DLD1 (cell line): ENCODE measurements around the gene LRCH1.

Source experiments
- in situ Hi-C: cut with HindIII; loops from 2 replicates; pipeline ENCODE4 v1.10.0; 2017; ENCODE audit warnings: low sequenced_read_pairs

The LRCH1 gene

DNA sequence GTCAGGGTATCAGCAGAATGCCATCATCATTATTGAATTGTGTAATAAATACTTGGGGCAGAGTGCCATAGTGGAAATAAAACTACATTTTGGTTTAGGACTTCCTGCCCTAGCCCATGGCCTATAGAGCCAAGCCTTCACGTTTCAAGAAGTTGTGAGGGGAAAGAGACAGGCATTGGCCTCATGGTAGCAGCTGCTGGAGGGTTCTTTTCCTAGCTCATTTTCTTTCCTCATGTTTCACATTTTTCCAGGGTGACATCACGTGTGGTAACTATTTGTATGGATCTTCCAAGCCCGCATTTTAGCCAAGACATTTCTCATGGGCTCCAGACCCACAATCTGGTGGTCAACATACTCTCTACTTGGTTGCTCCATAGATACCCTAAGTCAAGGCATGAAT lies 80.4 kb downstream of the LRCH1 start:
- in situ Hi-C loops: no loop called here

DNA sequence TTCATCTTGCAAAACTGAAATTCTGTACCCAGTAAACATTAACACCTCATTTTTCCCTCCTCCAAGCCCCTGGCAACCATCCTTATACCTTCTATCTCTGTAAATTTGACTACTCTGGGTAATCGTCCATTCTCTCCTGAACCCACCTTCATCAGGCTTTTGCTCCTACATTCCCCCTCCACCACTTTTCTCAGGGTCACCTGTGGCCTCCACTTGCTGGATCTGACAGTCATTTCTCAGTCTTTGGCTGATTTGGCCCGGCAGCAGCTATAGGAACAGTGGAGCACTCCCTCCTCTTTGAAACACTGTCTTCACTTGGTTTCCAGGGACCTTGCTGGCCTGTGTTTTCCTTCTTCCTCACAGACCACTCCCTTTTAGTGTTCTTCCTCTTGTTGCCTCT lies 83.5 kb downstream of the LRCH1 start:
- in situ Hi-C loops: no loop called here

DNA sequence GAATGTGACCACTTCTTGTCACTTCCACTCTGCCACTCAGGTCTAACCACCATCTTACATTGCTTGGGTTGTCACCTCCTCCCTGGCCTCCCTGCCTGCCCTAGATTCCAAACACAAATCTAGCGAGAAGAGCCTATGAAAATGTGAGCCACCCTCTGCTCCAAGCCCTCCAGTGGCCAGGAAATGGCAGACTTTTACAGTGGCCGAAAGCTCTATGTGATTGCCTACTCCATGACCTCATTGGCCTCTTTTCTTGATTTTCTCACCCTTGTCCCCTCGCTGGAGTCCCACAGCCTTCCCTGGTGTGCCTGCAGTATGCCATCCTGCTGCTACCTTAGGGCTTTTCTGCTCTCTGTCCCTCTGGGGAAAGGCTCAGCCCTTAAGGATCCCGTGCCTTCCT lies 84.2 kb downstream of the LRCH1 start:
- in situ Hi-C loops: no loop called here

DNA sequence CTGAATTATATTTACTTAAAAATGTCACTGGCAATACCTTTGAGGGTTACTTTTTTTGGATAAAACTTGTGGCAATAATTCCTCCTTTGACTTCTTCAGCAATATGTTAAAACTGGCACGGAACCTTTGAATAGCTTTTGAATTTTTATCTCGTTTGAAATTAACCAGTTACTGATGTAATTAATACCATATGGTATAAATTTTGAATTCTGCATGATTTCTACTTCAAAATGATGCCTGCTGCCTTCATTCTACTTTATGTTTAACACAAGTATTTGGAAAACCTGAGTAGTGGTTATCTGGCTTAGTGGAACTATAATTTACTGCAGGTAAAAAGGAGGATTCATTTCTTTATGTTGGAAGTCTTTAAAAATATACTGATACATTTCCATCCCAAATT lies 85.3 kb downstream of the LRCH1 start:
- in situ Hi-C loops: no loop called here

DNA sequence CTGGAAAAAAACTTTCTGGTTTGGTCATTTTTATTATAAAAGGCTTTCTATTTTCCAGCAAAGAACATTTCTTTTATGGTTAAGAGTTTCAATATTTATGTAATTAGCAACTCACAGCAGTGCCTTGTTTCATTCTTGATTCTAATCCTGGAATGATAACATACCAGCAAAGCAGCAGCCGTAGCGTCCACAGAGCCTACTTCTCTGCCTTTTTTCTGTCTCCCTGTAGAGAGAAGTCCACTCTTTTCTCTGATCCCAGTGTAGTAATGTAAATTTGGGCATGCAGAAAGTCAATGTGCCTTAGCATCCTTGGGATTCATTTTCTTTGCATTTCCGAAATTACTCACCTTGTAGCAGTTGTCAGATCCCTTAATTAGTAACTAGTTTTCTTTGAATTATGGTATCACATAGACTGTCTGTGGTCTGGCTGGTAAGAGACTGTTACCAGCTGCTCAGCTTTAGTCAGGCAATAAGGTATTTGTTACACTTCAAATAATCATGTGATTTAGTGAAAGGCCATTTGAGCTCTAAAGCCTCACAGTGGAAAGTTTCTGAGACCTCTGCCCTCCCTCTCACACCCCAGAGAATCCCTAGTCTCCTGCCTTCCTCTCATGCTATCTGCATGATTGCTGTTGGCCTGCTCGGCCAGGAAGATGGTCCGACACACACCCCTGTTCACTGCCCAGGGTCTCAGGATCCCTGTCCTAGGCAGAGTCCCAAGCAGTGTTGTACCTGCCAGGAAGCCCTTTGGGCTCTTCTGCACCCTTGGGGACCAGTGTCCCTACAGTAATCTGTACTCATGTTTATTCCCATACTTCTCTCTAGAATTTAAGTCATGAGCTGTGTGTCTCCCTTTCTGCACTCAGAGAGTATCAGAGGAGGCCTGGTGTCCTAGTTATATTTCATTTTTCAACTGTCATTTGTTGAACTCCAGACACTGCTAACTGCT lies 86.3 kb downstream of the LRCH1 start:
- in situ Hi-C loops: no loop called here

DNA sequence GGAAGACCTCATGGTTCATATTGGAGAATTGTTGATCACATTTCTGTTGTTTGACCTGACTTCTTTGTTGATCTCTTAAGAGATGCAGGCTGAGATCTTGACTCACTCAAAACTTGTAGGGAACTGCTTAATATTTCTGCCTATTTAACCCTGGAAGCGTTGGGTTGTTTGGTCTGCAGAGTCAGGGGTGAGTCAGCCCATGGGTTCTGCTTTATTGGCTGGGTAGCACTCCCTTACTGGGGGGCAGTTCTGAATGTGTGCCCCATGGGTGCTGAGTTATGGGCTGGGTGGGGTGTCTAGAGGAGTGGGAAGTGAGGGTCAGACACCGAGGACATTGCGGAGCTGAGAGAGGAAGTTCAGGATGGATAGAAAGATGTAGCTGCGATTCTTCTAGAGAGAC lies 87.9 kb downstream of the LRCH1 start:
- in situ Hi-C loops: no loop called here

DNA sequence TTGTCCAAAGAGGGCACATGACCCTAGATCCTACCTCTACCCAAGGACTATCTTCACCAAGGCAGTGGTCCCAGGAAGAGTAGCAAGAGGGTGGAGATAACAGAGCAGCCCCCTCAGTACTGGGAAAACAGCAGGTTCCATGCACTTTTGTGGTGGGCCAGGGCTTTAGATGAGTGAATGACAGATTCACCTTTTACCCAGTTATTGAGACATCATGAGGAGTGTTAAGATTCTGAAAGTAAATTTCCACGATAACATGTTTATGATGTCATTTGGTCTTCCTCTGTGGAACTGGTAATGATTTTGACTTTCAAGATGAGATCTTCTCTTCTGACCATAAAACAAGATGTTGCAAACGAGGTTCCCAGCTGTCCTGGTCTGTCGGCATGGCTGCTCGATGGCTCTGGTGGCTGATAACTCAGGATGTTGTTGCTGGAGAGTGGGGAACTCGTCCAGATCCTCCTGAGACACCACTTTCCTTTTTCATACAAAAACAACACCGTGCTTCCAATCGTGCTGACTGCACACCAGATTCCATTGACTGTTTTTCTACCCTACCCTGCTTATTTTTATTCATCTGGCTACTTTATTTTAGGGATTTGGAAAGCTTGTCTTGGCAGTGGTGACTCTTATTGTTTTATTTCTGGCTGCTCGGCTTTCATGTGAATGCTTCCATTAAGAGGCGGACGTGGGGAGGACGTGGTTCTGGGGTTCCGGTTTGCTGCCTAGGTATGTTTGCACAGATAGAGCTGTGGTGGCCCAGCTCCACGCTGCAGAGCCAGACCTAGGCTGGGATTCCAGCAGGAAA lies 88.5 kb downstream of the LRCH1 start:
- in situ Hi-C loops: no loop called here

DNA sequence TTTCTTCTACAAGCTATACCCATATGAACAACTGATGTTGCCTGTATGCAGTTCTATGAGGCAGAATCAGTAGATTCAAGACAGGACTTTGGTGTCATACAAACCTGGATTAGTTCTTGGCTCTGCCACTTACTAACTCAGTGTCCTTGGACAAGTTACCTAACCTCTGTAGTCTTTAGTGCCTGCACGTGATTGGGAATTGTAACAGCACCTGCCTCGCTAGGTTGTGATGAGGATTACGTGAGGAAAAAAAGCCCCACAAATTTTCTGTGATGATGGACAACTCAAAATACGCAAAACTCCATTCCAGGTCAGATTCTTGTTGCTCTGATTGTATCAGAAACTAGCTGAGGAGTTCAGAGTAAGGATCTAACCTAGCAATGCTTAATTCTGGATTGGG lies 89.3 kb downstream of the LRCH1 start:
- in situ Hi-C loops: no loop called here

DNA sequence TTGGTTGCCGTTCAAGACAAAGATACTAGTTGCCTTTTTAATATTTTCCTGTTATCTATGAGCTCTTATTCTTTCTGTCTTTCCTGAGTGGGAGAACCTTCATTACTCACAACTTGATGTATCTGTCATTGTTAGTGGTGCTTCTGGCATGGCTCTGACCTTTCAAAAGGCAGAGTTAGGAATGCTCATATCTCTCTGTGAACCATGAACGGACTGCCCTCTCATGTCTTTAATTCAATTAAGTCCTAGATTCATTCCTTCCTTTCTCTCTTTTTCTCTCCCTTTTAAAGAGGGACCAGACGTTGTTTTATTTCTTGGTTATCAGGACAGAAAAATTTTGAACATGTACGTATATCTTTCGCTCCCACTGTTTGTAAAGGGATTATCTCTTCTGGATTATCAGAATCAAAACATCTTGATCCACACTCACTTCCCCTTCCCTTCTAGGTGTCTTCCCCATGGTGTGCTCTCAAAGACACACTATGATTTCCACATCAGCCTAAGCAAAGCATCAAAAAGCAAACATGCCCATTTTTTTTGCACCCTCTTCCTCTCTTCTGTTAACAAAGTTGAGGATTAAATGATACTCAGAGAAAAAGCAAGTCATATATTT lies 90.3 kb downstream of the LRCH1 start:
- in situ Hi-C loops: no loop called here

DNA sequence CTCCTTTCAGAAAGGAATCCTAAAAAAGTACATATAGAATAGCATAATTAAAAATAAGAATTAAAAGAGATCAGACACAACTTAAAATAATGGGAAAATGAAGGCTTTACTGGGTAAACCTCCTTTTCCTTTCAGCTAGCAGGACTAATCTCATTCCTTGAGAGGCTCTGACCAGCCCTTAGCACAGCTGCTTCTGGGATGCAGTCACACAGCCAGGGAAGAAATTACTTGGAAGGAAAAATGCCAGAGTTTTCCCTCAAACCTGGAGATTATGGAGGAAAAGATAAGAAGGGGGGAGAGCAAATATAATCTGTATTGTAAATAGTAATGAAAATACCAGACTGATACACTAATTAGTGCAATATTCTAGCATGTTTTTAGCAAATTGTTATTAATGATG lies 91.8 kb downstream of the LRCH1 start:
- in situ Hi-C loops: no loop called here

DNA sequence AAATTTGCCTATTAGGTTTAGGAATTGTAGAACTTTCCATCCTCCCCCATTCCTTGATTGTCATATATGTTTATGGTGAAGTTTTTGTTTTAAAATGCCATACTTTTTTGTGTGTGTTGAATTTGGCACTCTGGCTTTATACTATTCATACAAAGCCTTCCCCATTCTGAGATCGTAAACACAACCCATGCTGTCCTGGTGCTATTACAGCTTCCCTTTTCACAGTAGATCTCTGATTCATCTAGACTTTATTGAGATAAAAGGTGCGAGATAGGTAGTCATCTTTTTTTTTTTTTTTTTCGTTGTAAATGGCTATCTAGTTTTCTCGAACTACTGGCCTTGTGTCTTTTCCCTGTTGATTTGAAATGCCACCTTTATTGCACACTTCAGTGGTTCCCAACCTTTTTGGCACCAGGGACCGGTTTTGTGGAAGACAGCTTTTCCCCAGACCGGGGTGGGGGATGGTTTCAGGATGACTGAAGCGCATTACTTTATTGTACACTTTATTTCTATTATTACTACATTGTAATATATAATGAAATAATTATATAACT lies 94.6 kb downstream of the LRCH1 start:
- in situ Hi-C loops: no loop called here

DNA sequence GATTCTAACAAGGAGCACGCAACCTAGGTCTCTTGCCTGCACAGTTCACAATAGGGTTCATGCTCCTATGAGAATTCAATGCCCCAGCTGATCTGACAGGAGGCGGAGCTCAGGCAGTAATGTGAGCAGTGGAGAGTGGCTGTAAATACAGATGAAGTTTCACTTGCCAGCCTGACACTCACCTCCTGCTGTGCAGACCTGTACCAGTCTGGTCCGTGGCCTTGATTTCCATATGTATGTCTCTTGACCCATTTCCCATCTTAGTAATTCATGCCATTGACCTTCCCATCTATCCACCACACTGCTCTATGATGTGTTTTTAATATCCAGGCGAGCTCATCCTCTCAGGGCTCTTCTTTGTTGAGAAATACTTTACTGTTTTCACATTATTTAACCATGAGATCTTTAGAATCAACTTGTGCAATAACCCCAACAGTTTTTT lies 95.2 kb downstream of the LRCH1 start:
- in situ Hi-C loops: no loop called here

DNA sequence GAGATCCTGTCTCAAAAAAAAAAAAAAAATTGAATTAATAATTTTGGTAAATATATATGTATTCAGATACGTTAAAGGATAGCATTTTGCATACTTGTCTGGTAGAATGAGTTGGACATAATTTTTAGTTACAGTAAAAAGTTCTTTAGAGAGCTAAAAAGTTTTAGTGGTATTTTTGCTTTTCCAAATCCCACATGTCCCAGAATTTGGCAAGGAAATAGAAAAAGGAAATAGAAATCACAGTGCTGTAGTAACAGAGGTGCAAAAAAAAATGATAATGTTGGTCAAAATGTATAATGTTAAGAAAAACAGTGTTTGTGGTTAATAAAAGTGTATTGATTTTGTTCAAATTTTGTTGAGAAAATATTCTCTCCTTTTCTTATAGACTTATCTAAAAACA lies 96.8 kb downstream of the LRCH1 start:
- in situ Hi-C loops: no loop called here

DNA sequence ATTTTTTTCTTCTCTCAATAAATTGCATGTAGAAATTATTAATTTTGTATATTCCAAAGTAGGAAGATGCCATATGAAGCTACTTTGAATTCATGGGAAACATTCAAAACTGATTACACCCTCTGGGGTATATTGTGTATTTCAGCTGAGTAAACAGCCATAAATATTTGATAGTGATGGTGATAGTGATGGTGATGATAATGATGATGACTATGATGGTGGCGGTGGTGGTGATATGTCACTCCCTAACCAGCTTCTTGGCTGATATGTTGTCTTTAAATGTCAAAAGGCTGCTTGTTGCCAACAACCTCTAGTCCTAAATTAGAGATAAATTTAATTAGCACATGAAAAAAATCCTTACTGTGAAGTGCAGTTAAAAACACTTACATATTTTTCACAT lies 102.0 kb downstream of the LRCH1 start:
- in situ Hi-C loops: no loop called here

DNA sequence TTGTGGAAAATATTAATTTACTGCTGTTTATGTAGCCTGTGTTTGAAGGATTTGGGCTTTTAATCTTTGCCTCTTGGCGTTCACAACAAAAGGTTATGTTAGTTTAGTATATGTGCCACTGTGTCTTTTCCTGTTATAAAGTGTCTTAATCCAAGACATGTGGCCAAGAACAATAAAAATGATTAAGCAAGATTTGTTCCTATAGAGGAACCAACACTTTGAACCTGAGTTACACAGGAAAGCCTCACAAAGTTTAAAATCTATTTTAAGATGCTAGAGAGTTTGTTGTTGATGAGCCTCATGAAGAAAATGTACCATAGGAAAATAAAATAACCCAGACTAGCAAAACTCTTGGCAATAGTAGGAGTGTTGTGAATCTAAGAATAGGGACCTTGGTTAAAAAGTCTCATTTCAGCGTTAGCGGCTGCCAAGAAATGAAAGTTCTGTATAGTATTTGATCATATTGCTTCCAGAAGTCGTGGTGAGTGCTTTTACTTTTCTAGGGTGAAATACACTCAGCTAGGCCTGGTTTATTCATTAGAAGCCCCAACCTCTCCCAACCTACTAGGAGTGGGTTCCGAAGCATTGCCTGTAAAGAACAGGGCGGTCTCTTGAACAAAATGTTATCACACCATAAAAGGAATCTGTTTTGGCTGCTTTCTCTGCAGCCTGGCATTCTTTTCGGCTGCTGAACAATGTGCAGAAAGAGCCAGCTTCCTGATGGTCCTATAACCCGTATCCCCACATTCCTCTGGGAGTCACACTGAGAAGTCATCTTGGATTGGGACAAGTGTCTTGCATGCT lies 102.6 kb downstream of the LRCH1 start:
- in situ Hi-C loops: no loop called here

DNA sequence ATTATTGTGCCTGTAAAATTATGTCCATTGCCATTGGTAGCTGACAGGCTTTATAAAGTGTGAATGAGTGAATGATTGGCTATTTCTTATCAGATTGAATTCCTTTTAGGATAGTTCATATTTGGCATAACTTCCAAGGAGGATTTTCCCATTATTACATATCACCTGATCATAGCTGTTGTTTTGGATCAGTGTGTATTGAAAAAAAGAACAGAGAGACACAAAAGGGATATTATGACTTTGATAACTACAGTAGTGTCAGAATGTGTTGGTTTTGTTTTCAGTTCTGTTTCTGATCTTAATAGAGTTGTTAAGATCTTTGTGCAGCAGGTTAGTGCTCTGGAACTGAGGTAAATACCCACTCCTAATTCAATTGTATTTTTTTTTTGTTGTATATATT lies 103.8 kb downstream of the LRCH1 start:
- in situ Hi-C loops: no loop called here

DNA sequence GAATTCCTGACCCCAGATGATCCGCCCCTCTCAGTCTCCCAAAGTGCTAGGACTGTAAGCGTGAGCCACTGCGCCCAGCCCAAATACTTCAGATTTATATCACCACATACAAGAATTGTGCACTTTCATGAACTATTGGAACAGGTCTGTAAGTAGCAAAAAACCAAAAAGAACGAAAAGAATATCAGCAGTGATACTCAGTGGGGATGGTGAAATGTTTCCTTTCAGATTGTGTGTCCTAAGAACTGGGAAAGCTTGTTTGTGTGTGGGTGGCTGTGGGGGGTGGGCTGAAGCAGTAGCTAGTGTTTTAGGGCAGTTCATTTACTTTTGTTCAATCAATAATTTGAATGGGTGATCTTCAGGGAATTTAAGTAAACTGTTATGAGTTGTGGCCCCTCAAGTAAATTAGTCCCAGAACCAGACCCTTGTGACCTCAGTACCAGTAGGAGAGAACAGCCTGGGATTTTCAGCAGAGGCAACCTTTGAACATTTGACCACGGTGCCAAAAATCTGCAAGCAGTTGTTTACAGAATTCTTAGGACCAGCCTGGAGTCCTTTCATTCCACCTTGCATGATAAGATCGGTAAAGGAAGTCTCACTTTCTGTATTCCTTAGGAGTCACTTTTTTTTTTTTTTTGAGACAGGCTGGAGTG lies 106.6 kb downstream of the LRCH1 start:
- in situ Hi-C loops: no loop called here

DNA sequence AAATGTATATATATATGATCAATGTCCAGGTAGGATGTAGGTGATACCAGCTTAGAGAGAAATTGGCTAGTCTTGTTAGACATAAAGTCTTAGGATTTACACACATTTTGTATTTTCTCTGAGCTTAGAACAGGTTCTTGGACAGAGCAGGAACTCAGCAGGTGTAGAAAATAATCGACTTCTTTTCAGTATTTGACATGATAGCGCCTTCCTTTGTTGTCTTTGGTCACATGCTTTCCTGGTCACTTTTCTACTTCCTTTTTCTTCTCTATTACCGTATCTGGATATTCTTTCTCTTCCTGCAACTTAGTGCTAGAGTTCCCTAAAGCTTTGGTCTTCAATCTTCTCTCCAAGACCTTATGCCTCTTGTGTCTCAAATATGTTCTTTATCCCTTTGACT lies 107.4 kb downstream of the LRCH1 start:
- in situ Hi-C loops: no loop called here

DNA sequence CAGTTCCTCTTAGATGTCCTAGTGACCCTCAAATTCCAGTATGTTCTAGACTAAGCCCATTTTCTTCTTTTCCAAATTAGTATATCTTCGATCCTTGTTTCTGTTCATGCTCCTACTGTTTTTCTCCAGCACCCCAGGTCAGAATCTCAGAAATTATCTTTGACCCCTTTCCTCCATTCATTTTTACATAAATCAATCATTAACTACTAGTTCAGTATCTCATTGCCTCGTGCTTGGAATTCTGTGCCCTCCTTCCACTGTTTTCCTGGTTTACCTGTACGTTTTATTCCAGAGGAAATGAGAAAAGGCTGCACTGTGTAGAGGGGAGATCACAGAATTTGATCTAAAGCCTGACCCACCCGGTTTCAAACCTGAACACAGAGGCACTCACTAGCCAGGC lies 107.9 kb downstream of the LRCH1 start:
- in situ Hi-C loops: no loop called here

DNA sequence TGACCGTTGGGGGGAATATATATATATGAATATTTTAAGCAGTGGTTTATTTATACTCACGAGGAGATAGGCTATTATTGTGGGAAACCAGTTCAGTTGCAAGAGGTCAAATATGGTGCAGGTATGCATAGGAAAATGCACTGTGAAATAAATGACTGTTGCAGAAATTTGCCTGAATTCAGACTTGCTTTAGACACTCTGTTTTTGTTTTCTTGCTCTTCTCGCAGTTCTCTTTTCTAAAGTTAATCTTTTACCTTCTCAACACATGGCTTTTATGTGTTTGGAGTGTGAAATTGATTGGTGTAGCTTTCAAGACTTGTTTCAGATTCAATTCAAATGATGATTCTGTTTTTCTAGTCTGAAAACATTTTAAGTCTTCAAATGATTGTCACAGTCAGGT lies 109.7 kb downstream of the LRCH1 start:
- in situ Hi-C loops: no loop called here
